Kidney (tissue), 14 donors: ENCODE measurements around the gene ZNF322. TPM values are rescaled to one million over a fixed set of nuclear protein-coding genes. Genes with fewer than 3 reads are reported as not detected.

ENCODE experiments used
- DNase-seq, 5 donors: peaks; one replicate each; pipeline ENCODE4 v3.0.0-alpha.2; 2013 to 2020
- FAIRE-seq: peaks from 2 replicates; lab custom pipeline; 2012; peaks lifted over from hg19 to GRCh38; lab: Jason Lieb, UNC
- H3K27ac ChIP-seq, 2 donors: one replicate each; pipeline ENCODE4 v1.7.0; 2013; ENCODE audit warnings: low read depth in 2 of 2, low read length in 2 of 2, inconsistent platforms in 1 of 2
- H3K27me3 ChIP-seq: one replicate; pipeline ENCODE4 v1.7.1; 2013; ENCODE audit warnings: low read length, inconsistent platforms; ENCODE audit not compliant: control insufficient read depth, insufficient read depth
- H3K36me3 ChIP-seq, 3 donors: one replicate each; pipeline versions ENCODE4 v1.7.0 to v1.7.1; 2013; ENCODE audit warnings: low read length in 3 of 3, control low read depth in 1 of 3, inconsistent platforms in 1 of 3; ENCODE audit not compliant: insufficient read depth in 3 of 3, control insufficient read depth in 2 of 3
- H3K4me1 ChIP-seq, 3 donors: one replicate each; pipeline versions ENCODE4 v1.7.0 to v1.7.1; 2013; ENCODE audit warnings: low read length in 3 of 3, inconsistent platforms in 1 of 3, low read depth in 1 of 3; ENCODE audit not compliant: control insufficient read depth in 2 of 3, insufficient read depth in 2 of 3
- H3K4me3 ChIP-seq, 3 donors: one replicate each; pipeline versions ENCODE4 v1.7.0 to v1.8.1; 2013; ENCODE audit warnings: low read length in 3 of 3, control low read depth in 1 of 3, inconsistent platforms in 1 of 3
- H3K9ac ChIP-seq, 3 donors: one replicate each; pipeline versions ENCODE4 v1.7.0 to v1.7.1; 2013; ENCODE audit warnings: low read length in 3 of 3, control low read depth in 1 of 3, inconsistent platforms in 1 of 3
- H3K9me3 ChIP-seq, 3 donors: one replicate each; pipeline versions ENCODE4 v1.7.0 to v1.7.1; 2013; ENCODE audit warnings: low read length in 3 of 3, control low read depth in 1 of 3, inconsistent platforms in 1 of 3; ENCODE audit not compliant: control insufficient read depth in 2 of 3, insufficient read depth in 1 of 3
- CTCF ChIP-seq: IDR thresholded peaks from 3 replicates; pipeline ENCODE4 v1.5.1; 2012; ENCODE audit warnings: mild to moderate bottlenecking, moderate library complexity, borderline replicate concordance; ENCODE audit not compliant: insufficient read depth; ENCODE audit errors: extremely low read depth
- intact Hi-C: fragments of 100-400 bp; cut with DNase I; formaldehyde crosslinking; loops from one replicate; pipeline ENCODE4 v1.11.1; 2022
- polyA plus RNA-seq: library from polyadenylated mRNA; stranded (reverse); fragments of 350-450 nt; fragmentation: Illumina TruSeq; extraction: RNeasy Lipid Tissue Mini Kit (QIAGEN cat#74804); gene quantifications from one replicate; pipeline ENCODE4 v1.2.3, GENCODE V29; 2014; ENCODE audit warnings: low read depth, low replicate concordance; ENCODE audit not compliant: insufficient read depth
- total RNA-seq: library from RNA; stranded (reverse); fragmentation: NEBNext Ultra II Directional; extraction: Animal tissue kit (Norgen Biotek cat#: 25700); gene quantifications from one replicate; pipeline ENCODE4 v1.2.1, GENCODE V29; 2021
- donor health status: control.
- donor health status: control.
- donor health status: control.
- donor health status: control.
- donor health status: control.
- donor health status: DM: yes; HTN: yes; CAD: no.
- donor health status: Normal renal cell carcinoma (clear cell type).

Gene ZNF322
- total and polyA plus RNA-seq, 2 donors from 2014 or later = 7.9 to 27.3 TPM

- intact Hi-C loops = no loop called here
- no peak for TF ChIP-seq CTCF
- H3K9me3 ChIP-seq = no peaks in the 10 kb centered on the region
- H3K4me1 ChIP-seq = peaks cover 0 to 7% (median 7%) of the 10 kb centered on the region in 3 donors
- H3K36me3 ChIP-seq = peaks cover 3 to 7% (median 6%) of the 10 kb centered on the region in 3 donors
- no peak overlapping the region for H3K4me3 ChIP-seq
- FAIRE-seq = no peak
- no peak for DNase-seq
- no peaks in the 10 kb centered on the region for H3K27me3 ChIP-seq
- H3K27ac ChIP-seq = no peak overlapping the region
- H3K9ac ChIP-seq = no peak overlapping the region
These were observed 57.3 kb downstream of the ZNF322 start for GRCh38 chr6:26602262-26602661.

GRCh38 chr6:26600759-26601158, 58.8 kb downstream of the ZNF322 start:
- FAIRE-seq = no peak
- Histone ChIP-seq H3K9ac (no peak overlapping the region), H3K27me3 (no peaks in the 10 kb centered on the region), H3K36me3 (peaks cover 3 to 7% (median 6%) of the 10 kb centered on the region in 3 donors), H3K4me1 (peaks cover 0 to 7% (median 7%) of the 10 kb centered on the region in 3 donors), H3K27ac (no peak overlapping the region), H3K4me3 (no peak overlapping the region), H3K9me3 (no peaks in the 10 kb centered on the region)
- no peak for TF ChIP-seq CTCF
- intact Hi-C loops = no loop called here
- no peak for DNase-seq

GRCh38 chr6:26599591-26599990, 60.0 kb downstream of the ZNF322 start:
- Histone ChIP-seq H3K9ac (no peak overlapping the region), H3K36me3 (peaks cover 3 to 7% (median 6%) of the 10 kb centered on the region in 3 donors), H3K4me1 (peaks cover 0 to 7% (median 7%) of the 10 kb centered on the region in 3 donors), H3K27ac (no peak overlapping the region), H3K27me3 (peaks cover 5% of the 10 kb centered on the region), H3K9me3 (no peaks in the 10 kb centered on the region), H3K4me3 (no peak overlapping the region)
- FAIRE-seq (no peak), DNase-seq (no peak)
- intact Hi-C loops = no loop called here
- TF ChIP-seq CTCF = no peak

GRCh38 chr6:26599134-26599533, 60.4 kb downstream of the ZNF322 start:
- Histone ChIP-seq H3K4me3 (no peak overlapping the region), H3K36me3 (peaks cover 3 to 7% (median 6%) of the 10 kb centered on the region in 3 donors), H3K27me3 (peaks cover 9% of the 10 kb centered on the region), H3K4me1 (peaks cover 0 to 7% (median 7%) of the 10 kb centered on the region in 3 donors), H3K27ac (no peak overlapping the region), H3K9me3 (no peaks in the 10 kb centered on the region), H3K9ac (no peak overlapping the region)
- FAIRE-seq (no peak), DNase-seq (no peak)
- no peak for TF ChIP-seq CTCF
- intact Hi-C loops = no loop called here
